AG09319 (cell line): ENCODE data around the gene PDE9A.

Experiments used
- DNase-seq: peaks from one replicate; pipeline ENCODE4 v3.0.0-alpha.2; 2010; ENCODE audit warnings: low read depth; ENCODE audit errors: extremely low read depth
- TF ChIP-seq, protein P1 (sequence below): IDR thresholded peaks from 2 replicates; pipeline ENCODE4 v1.5.1; 2011; ENCODE audit warnings: low read depth, mild to moderate bottlenecking, inconsistent platforms, low read length, moderate library complexity

PDE9A gene

GRCh38 chr21:42747746-42748351 is 94.4 kb downstream of the PDE9A start:
- no peak for DNase-seq
- TF ChIP-seq, protein P1, sequence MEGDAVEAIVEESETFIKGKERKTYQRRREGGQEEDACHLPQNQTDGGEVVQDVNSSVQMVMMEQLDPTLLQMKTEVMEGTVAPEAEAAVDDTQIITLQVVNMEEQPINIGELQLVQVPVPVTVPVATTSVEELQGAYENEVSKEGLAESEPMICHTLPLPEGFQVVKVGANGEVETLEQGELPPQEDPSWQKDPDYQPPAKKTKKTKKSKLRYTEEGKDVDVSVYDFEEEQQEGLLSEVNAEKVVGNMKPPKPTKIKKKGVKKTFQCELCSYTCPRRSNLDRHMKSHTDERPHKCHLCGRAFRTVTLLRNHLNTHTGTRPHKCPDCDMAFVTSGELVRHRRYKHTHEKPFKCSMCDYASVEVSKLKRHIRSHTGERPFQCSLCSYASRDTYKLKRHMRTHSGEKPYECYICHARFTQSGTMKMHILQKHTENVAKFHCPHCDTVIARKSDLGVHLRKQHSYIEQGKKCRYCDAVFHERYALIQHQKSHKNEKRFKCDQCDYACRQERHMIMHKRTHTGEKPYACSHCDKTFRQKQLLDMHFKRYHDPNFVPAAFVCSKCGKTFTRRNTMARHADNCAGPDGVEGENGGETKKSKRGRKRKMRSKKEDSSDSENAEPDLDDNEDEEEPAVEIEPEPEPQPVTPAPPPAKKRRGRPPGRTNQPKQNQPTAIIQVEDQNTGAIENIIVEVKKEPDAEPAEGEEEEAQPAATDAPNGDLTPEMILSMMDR = no peak

DNA sequence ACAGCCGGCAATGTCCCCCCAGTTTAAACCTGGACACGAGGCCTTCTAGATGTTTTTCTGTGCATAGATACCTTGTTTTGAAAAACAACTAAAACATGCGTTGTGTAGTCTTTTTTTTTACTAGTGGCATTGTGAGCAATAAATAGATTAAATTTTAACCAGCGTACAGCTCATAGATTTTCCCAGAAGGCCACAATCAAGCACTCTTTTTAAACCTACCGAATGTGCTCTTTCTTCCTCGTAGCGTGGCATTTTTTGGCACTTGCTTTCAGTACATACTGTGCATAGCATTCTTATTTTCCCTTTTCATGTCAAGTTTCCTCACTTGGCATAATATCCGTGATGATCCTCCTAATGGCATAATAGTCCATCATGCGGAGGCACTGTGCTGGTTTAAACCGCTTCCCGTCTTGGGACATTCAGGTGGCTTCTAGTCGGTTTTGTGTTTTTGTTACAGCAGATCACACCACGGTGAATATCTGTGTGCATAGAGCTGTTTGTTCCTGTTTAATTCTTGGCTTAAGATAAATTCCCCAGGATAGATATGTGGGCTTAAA is 95.3 kb downstream of the PDE9A start:
- TF ChIP-seq, protein P1 = no peak
- no peak for DNase-seq

DNA sequence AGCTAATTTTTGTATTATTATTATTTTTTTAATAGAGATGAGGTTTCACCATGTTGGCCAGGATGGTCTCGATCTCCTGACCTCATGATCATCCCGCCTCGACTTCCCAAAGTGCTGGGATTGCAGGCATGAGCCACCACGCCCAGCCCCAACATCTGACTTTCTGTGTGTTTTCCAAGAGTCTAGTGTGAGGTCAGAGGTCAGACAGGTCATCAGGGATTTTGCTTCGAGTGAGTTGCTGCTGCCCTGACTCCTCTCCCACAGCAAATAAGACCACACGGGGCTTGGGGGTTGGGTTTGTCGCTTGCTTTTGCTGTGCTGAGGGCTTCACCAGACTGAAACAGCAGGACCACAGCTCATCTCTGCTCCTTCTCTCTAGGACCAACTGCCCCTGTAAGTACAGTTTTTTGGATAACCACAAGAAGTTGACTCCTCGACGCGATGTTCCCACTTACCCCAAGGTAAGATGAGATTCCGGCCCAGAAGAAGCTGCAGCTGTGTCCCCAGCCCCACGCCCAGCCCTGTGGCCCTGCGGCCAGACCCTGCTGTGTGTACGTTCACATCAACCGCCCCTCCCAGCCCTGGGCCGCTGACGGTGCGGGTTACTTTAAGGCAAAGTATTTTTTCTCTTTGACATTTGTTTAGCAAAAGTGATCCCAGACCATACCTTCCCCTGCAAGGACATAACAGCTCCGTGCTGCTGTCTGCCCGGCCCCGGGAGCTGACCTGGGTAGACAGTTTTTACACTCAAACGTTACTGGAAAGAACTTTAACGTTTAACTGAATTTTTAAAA is 97.5 kb downstream of the PDE9A start:
- no peak for DNase-seq

GRCh38 chr21:42751866-42752265 is 98.4 kb downstream of the PDE9A start:
- TF ChIP-seq, protein P1 = no peak
- no peak for DNase-seq

More for the DNA sequence above, 97.5 kb downstream of the PDE9A start:
- TF ChIP-seq, protein P1 = no peak

DNA sequence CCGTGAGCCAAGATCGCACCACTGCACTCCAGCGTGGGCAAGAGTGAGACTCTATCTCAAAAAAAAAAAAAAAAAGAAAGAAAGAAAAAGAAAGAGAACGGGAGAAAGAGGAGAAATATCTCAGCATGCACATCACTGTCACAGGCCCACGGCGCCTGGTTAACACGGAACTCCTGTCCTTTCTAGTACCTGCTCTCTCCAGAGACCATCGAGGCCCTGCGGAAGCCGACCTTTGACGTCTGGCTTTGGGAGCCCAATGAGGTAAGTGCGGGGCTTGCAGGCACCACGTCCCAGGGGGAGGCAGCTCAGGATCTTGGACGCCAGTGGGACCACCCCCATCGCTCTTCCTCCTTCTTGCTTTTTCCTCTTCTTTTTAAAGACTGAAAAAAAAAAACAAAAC is 100.4 kb downstream of the PDE9A start:
- TF ChIP-seq, protein P1 = no peak
- no peak for DNase-seq

GRCh38 chr21:42754270-42754933 is 101.0 kb downstream of the PDE9A start:
- no peak for DNase-seq
- TF ChIP-seq, protein P1 = no peak
